Fibroblast of mammary gland (primary cell): ENCODE results near the gene THAP11.
A peak's percentile ranks its signal among the peaks of the same experiment; 100 is the strongest.

ENCODE experiments used
- DNase-seq: peaks from one replicate; pipeline ENCODE4 v3.0.0-alpha.2; 2010; ENCODE audit warnings: low read depth
- H3K4me3 ChIP-seq: 2 replicates; pipeline ENCODE4 v1.5.1; 2011; ENCODE audit warnings: low read depth, mild to moderate bottlenecking, low read length, moderate library complexity; ENCODE audit not compliant: control insufficient read depth
- TF ChIP-seq, protein P1 (sequence below): conservative IDR thresholded peaks from 2 replicates; pipeline ENCODE4 v1.5.1; 2011; ENCODE audit warnings: low read depth, low read length, inconsistent platforms; ENCODE audit not compliant: control insufficient read depth, insufficient read depth

Gene THAP11

DNA sequence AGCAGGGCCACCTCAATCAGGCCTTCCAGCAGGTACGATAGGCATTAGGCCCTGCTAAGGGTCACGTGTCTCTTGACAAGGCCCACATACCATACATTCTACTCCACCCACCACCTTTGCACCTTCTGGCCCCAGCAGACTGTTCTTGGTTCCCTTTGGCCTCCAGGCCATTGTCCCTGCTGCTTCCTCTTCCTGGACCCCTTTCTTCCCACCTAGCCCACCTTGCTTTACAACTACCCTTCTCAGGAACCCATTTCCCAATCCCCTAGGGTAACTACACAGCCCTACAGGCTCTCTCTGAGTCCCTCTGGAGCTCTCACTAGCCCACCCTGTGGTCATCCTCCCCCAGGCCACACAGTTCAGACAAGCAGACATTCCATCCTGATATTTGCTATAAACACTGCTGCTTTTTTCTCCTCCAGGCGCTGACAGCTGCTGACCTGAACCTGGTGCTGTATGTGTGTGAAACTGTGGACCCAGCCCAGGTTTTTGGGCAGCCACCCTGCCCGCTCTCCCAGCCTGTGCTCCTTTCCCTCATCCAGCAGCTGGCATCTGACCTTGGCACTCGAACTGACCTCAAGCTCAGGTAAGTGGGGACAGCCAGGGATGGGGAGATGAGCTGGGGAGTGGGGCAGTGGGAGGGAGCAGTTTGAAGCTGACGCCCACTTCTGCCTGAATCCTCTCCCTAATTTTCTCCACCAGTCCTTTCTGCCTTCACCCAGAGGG, 41.2 kb downstream of the THAP11 start:
- no peak for DNase-seq
- H3K4me3 ChIP-seq, result no peak overlapping the region
- TF ChIP-seq, protein P1, sequence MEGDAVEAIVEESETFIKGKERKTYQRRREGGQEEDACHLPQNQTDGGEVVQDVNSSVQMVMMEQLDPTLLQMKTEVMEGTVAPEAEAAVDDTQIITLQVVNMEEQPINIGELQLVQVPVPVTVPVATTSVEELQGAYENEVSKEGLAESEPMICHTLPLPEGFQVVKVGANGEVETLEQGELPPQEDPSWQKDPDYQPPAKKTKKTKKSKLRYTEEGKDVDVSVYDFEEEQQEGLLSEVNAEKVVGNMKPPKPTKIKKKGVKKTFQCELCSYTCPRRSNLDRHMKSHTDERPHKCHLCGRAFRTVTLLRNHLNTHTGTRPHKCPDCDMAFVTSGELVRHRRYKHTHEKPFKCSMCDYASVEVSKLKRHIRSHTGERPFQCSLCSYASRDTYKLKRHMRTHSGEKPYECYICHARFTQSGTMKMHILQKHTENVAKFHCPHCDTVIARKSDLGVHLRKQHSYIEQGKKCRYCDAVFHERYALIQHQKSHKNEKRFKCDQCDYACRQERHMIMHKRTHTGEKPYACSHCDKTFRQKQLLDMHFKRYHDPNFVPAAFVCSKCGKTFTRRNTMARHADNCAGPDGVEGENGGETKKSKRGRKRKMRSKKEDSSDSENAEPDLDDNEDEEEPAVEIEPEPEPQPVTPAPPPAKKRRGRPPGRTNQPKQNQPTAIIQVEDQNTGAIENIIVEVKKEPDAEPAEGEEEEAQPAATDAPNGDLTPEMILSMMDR, result no peak

DNA sequence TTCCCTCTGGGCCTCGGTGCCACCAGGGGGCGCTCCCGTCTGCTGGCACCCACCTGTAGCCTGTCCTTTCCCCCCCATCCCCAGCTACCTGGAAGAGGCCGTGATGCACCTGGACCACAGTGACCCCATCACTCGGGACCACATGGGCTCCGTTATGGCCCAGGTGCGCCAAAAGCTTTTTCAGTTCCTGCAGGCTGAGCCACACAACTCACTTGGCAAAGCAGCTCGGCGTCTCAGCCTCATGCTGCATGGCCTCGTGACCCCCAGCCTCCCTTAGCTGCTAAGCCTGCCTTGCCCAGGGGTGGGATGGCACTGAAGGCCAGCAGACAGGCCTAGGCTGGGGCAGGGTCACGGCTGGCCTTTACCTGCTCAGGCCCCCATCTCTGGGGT, 41.7 kb downstream of the THAP11 start:
- DNase-seq, result peak; percentile 43
- TF ChIP-seq, protein P1, result peak; percentile 79
- no peak overlapping the region for H3K4me3 ChIP-seq

DNA sequence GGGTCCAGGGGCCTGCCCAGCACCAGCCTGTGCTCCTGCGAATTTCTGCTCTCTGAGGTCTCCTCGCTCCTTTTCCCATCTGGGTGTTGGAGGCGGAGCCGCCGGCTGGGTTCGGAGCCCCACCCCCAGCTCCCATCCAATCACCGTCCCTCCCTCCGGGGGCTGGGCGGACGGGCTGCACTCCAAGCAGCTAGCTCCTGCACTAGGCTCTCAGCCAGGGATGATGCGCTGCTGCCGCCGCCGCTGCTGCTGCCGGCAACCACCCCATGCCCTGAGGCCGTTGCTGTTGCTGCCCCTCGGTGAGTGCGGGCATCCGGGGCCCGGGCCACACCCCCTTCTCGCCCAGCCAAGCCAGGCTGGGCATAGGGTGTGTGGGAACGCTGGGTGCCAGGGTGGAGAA, 42.6 kb downstream of the THAP11 start, which contains the start of gene NRN1L:
Gene NRN1L, plus strand, starts transcription at position 202 of the 400 bp plus-strand sequence. Its CDS starts 19 bp downstream, at position 221.
- H3K4me3 ChIP-seq, result no peak within 1 kb of the TSS
- TF ChIP-seq, protein P1, result no peak
- peak; percentile 90 for DNase-seq

DNA sequence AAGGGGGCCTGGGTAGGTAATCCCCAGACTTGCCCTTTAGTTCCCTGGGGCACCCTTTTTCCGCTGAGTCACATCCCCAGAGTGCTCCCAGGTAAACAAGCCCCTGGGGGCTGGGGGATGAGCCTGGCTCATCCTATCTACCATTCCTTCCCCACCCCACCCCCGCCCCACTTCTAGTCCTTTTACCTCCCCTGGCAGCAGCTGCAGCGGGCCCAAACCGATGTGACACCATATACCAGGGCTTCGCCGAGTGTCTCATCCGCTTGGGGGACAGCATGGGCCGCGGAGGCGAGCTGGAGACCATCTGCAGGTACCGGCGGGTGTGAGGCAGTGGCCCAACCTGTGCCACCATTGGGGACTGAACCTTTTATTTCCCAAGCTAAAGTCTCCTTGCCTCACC, 43.4 kb downstream of the THAP11 start:
- TF ChIP-seq, protein P1, result no peak
- H3K4me3 ChIP-seq, result no peak overlapping the region
- no peak for DNase-seq

DNA sequence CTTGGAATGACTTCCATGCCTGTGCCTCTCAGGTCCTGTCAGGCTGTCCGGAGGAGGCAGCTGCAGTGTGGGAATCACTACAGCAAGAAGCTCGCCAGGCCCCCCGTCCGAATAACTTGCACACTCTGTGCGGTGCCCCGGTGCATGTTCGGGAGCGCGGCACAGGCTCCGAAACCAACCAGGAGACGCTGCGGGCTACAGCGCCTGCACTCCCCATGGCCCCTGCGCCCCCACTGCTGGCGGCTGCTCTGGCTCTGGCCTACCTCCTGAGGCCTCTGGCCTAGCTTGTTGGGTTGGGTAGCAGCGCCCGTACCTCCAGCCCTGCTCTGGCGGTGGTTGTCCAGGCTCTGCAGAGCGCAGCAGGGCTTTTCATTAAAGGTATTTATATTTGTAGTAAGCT, 43.9 kb downstream of the THAP11 start:
- TF ChIP-seq, protein P1, result no peak
- no peak overlapping the region for H3K4me3 ChIP-seq
- no peak for DNase-seq

DNA sequence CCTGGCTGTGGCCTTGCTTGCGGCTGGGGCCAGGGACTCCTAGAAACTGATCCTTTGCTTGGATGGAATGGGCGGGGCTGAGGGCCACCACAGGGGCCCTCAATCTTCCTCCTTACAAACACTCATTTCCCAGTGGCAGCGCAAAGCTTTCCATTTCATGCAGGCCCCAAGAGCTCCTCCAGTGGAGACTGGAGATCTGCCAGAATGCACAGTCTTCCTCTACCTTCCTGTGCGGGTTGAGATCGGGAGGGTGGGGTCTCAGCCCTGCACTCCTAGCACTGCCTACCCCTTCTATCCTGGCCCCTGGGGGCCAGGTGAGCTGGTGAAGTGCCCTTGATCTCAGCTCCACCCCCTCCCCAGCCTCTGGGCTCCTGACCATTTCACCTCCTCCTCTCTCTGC, 44.3 kb downstream of the THAP11 start:
- TF ChIP-seq, protein P1, result no peak
- no peak overlapping the region for H3K4me3 ChIP-seq
- DNase-seq, result no peak
